GM12892 (cell line): ENCODE results near the gene NBPF6.
"Not testable (repeated sequence)": the region's sequence is repeated elsewhere in the genome, so short reads cannot be mapped to it uniquely, and the experiment has no call there.

Experiments used
- POLR2A ChIP-seq: IDR thresholded peaks from 2 replicates; pipeline ENCODE4 v1.6.1; 2011; ENCODE audit warnings: low read depth, low read length, control low read depth
- POLR2AphosphoS5 ChIP-seq: IDR thresholded peaks from 2 replicates; pipeline ENCODE4 v1.6.1; 2011; ENCODE audit warnings: low read depth, low read length, control low read depth
- TAF1 ChIP-seq: IDR thresholded peaks from 2 replicates; pipeline ENCODE4 v1.6.1; 2011; ENCODE audit warnings: low read depth, mild to moderate bottlenecking, control low read depth, low read length, borderline replicate concordance

DNA sequence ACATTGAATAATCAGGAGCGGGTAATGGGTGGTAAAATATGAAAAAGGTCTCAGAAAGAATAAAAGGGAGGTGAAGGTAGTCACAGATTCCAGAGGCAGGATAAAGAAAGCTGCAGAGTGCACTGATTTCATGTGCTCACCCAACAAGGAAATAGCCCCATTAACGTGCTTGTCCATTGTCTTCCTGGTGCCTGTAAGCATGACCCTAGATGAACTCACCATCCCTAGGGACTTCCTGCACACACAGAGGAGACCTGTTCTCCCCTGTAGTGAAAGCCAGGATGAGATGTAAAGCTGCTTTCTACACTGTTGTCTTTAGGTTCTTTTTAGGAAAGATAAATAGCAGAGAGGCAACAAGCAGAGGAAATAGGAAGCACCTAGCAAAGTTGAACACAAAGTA, 4.4 kb downstream of the NBPF6 start:
- not testable (repeated sequence) for TF ChIP-seq POLR2AphosphoS5, POLR2A, TAF1
